GM12891 (cell line): ENCODE data around the gene ZNF747.
A peak's percentile ranks its signal among the peaks of the same experiment; 100 is the strongest.

Experiments
- DNase-seq: peaks from one replicate; pipeline ENCODE4 v3.0.0; 2011; ENCODE audit warnings: low spot score; ENCODE audit not compliant: insufficient read length
- FAIRE-seq: peaks from 2 replicates; lab custom pipeline; 2011; peaks lifted over from hg19 to GRCh38; lab: Jason Lieb, UNC
- PAX5 ChIP-seq: IDR thresholded peaks from 2 replicates; pipeline ENCODE4 v1.6.1; 2011; ENCODE audit warnings: low read length, moderate library complexity, mild to moderate bottlenecking; ENCODE audit not compliant: insufficient read depth, severe bottlenecking
- POLR2A ChIP-seq: IDR thresholded peaks from 2 replicates; pipeline ENCODE4 v1.6.1; 2011; ENCODE audit warnings: low read depth, low read length, control low read depth
- POLR2AphosphoS5 ChIP-seq: IDR thresholded peaks from 2 replicates; pipeline ENCODE4 v1.6.1; 2011; ENCODE audit warnings: low read depth, low read length, control low read depth
- POU2F2 ChIP-seq: IDR thresholded peaks from 2 replicates; pipeline ENCODE4 v1.6.1; 2011; ENCODE audit warnings: low read depth, mild to moderate bottlenecking, control low read depth, low read length, moderate library complexity
- SPI1 ChIP-seq: IDR thresholded peaks from 2 replicates; pipeline ENCODE4 v1.6.1; 2011; ENCODE audit warnings: low read depth, low read length, control low read depth
- TAF1 ChIP-seq: IDR thresholded peaks from 2 replicates; pipeline ENCODE4 v1.6.1; 2011; ENCODE audit warnings: low read depth, low read length, control low read depth

ZNF747 gene

GRCh38 chr16:30533748-30534367 is 800 bp downstream of the ZNF747 start:
- no peak for TF ChIP-seq POLR2AphosphoS5
- no peak for TF ChIP-seq SPI1
- TF ChIP-seq POLR2A: no peak
- no peak for TF ChIP-seq PAX5
- no peak for TF ChIP-seq POU2F2
- no peak for TF ChIP-seq TAF1
- no peak for FAIRE-seq

GRCh38 chr16:30533146-30533522 is 1.5 kb downstream of the ZNF747 start:
- TF ChIP-seq SPI1 (no peak), POU2F2 (no peak), POLR2AphosphoS5 (no peak), POLR2A (no peak), TAF1 (no peak), PAX5 (no peak)
- FAIRE-seq (no peak), DNase-seq (no peak)

More at GRCh38 chr16:30533748-30534367, 800 bp downstream of the ZNF747 start:
- DNase-seq: no peak

GRCh38 chr16:30532285-30533145 is 2.1 kb downstream of the ZNF747 start:
- FAIRE-seq (no peak), DNase-seq (no peak)
- TF ChIP-seq POLR2A (no peak), TAF1 (no peak), POU2F2 (no peak), POLR2AphosphoS5 (no peak), SPI1 (no peak), PAX5 (no peak)

GRCh38 chr16:30530163-30531037 is 4.3 kb downstream of the ZNF747 start:
- no peak for DNase-seq
- no peak for FAIRE-seq
- no peak for TF ChIP-seq POLR2AphosphoS5
- TF ChIP-seq PAX5: no peak
- TF ChIP-seq TAF1: no peak
- TF ChIP-seq SPI1: no peak
- TF ChIP-seq POU2F2: no peak
- no peak for TF ChIP-seq POLR2A

- TF ChIP-seq POU2F2 (no peak), SPI1 (no peak), POLR2AphosphoS5 (no peak), TAF1 (no peak), POLR2A (no peak), PAX5 (no peak)
- FAIRE-seq (no peak), DNase-seq (no peak)
Measured at GRCh38 chr16:30528799-30529457, 5.7 kb downstream of the ZNF747 start.

- DNase-seq (peak; percentile 58), FAIRE-seq (no peak)
- peak; percentile 98 for TF ChIP-seq SPI1
- TF ChIP-seq PAX5: no peak
Measured at GRCh38 chr16:30527635-30528178, 7.0 kb downstream of the ZNF747 start.

GRCh38 chr16:30526823-30527634 is 7.6 kb downstream of the ZNF747 start:
- FAIRE-seq: peak; percentile 97
- peak; percentile 98 for DNase-seq
- TF ChIP-seq TAF1: peak; percentile 43; the same call in 1 of the 2 replicates
- TF ChIP-seq PAX5: no peak
- 0 out of 2 replicates have a peak, but pooled peaks have one; percentile 10 for TF ChIP-seq POU2F2
- no peak for TF ChIP-seq SPI1
- TF ChIP-seq POLR2A: 0 out of 2 replicates have a peak, but pooled peaks have one; percentile 19
- TF ChIP-seq POLR2AphosphoS5: peak; percentile 35; the same call in 1 of the 2 replicates

GRCh38 chr16:30526137-30526822 is 8.4 kb downstream of the ZNF747 start, which contains the start of gene ZNF768:
Gene ZNF768 (minus strand): TSS chr16:30526566. CDS start chr16:30526413, 153 bp downstream.
- TF ChIP-seq PAX5: no peak
- TF ChIP-seq POU2F2: no peak
- no peak for TF ChIP-seq POLR2A
- no peak for TF ChIP-seq TAF1
- TF ChIP-seq SPI1: no peak
- no peak for TF ChIP-seq POLR2AphosphoS5
- peak; percentile 23 for FAIRE-seq
- DNase-seq: peak; percentile 72
